ENCODE results near the gene KIFC3.

DNA sequence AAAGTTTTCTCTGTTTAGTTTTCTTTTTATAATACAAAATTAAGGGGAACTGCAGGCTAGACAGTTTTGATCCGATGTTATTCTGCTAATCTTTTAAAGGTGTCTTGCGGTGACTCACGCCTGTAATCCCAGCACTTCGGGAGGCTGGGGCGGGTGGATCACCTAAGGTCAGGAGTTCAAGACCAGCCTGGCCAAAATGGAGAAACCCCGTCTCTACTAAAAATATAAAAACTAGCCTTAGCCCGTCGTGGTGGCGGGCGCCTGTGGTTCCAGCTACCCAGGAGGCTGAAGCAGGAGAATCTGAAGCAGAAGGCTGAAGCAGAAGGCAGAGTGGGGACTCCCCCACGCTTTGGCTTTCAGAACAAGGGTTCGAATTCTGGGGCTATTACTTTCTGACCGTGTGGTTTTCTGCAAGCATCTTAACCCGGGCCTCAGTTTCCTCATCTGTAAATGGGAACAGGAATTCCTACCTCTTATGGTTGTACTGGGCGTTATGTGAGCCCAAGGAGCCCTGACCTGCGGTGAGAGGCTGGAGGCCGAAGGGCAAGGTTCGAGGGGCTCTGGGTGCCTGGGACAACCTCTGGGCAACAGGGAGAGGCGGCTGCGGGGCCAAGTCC is 67.9 kb downstream of the KIFC3 start:
- no peak for TF ChIP-seq CTCF (tag by site-specific recombination; IDR thresholded peaks at IDR 0.05)
- no peak for TF ChIP-seq SETDB1 (IDR thresholded peaks at IDR 0.05; ENCODE audit: insufficient read length, low read length)
- TF ChIP-seq, protein P1, sequence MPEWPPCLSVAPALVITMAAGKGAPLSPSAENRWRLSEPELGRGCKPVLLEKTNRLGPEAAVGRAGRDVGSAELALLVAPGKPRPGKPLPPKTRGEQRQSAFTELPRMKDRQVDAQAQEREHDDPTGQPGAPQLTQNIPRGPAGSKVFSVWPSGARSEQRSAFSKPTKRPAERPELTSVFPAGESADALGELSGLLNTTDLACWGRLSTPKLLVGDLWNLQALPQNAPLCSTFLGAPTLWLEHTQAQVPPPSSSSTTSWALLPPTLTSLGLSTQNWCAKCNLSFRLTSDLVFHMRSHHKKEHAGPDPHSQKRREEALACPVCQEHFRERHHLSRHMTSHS (tag by site-specific recombination; IDR thresholded peaks at IDR 0.05) = no peak
- TF ChIP-seq, protein P2, sequence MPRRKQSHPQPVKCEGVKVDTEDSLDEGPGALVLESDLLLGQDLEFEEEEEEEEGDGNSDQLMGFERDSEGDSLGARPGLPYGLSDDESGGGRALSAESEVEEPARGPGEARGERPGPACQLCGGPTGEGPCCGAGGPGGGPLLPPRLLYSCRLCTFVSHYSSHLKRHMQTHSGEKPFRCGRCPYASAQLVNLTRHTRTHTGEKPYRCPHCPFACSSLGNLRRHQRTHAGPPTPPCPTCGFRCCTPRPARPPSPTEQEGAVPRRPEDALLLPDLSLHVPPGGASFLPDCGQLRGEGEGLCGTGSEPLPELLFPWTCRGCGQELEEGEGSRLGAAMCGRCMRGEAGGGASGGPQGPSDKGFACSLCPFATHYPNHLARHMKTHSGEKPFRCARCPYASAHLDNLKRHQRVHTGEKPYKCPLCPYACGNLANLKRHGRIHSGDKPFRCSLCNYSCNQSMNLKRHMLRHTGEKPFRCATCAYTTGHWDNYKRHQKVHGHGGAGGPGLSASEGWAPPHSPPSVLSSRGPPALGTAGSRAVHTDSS (tag by site-specific recombination; IDR thresholded peaks at IDR 0.05) = no peak
- TF ChIP-seq ZNF529 (tag by site-specific recombination; IDR thresholded peaks at IDR 0.05; ENCODE audit: insufficient replicate concordance) = no peak
- TF ChIP-seq, protein P3, sequence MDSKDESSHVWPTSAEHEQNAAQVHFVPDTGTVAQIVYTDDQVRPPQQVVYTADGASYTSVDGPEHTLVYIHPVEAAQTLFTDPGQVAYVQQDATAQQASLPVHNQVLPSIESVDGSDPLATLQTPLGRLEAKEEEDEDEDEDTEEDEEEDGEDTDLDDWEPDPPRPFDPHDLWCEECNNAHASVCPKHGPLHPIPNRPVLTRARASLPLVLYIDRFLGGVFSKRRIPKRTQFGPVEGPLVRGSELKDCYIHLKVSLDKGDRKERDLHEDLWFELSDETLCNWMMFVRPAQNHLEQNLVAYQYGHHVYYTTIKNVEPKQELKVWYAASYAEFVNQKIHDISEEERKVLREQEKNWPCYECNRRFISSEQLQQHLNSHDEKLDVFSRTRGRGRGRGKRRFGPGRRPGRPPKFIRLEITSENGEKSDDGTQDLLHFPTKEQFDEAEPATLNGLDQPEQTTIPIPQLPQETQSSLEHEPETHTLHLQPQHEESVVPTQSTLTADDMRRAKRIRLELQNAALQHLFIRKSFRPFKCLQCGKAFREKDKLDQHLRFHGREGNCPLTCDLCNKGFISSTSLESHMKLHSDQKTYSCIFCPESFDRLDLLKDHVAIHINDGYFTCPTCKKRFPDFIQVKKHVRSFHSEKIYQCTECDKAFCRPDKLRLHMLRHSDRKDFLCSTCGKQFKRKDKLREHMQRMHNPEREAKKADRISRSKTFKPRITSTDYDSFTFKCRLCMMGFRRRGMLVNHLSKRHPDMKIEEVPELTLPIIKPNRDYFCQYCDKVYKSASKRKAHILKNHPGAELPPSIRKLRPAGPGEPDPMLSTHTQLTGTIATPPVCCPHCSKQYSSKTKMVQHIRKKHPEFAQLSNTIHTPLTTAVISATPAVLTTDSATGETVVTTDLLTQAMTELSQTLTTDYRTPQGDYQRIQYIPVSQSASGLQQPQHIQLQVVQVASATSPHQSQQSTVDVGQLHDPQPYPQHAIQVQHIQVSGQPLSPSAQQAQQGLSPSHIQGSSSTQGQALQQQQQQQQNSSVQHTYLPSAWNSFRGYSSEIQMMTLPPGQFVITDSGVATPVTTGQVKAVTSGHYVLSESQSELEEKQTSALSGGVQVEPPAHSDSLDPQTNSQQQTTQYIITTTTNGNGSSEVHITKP (tag by site-specific recombination; IDR thresholded peaks at IDR 0.05) = no peak
- no peak for TF ChIP-seq ZNF837 (tag by site-specific recombination; IDR thresholded peaks at IDR 0.05)
- no peak for TF ChIP-seq ZNF24 (tag by site-specific recombination; IDR thresholded peaks at IDR 0.05)
- no peak for TF ChIP-seq ZBTB1 (tag by site-specific recombination; IDR thresholded peaks at IDR 0.05)
- no peak for TF ChIP-seq ZNF10 (tag by site-specific recombination; IDR thresholded peaks at IDR 0.05)
